ENCODE data around the gene CHGA.
A peak's percentile ranks its signal among the peaks of the same experiment; 100 is the strongest.

CHGA gene

DNA sequence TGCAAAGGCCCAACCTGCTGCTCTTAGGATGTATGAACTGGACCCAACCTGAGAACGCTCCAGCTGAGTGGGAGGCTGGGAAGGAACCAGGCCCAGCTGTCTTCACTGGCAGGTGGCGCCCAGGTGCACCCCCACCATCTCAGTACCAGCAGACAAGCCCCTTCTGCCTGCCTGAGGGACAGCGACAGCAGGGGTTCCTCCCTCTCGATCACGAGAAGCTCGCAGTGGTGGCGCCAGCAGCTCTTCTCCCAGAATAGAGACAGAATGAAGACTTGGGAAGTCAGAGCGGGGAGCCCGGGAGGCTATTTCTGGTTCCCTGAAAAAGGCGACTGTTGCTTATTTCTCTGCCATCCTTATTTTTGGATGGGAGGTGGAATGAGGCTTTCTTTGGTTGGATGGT is 46.5 kb downstream of the CHGA start:
- no peaks in the 10 kb centered on the region for H3K27me3 Mint-ChIP-seq
- H3K36me3 Mint-ChIP-seq (ENCODE audit: insufficient read depth): peaks cover 3% of the 10 kb centered on the region
- peaks cover 9 to 11% of the 10 kb centered on the region in 2 donors for H3K4me1 Mint-ChIP-seq (ENCODE audit: low read depth in 2 of 2)
- H3K27ac Mint-ChIP-seq: no peak overlapping the region
- DNase-seq (no peak), ATAC-seq (replicated peaks) (no peak)
- H3K9me3 Mint-ChIP-seq: peaks cover 0 to 6% of the 10 kb centered on the region in 2 donors
- H3K4me3 Mint-ChIP-seq: no peak overlapping the region

DNA sequence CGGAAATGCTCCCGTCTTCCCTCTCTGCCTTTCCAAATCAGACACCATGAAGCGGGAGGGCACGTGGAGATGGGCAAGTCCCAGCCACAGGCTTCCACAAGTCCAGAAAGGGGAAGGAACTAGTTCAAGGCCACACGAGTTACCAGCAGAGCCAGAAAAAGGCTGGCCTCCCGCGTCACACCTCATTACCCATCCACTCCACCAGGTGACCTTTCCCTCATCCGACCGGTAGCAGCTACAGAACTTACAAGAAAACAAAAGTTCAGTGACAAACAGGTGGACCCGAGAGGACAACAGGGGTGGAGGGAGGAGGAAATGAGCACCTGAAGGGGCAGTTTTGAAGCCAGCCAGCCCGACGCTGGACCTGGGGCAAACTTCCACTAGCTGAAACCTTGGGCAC is 46.9 kb downstream of the CHGA start:
- no peak overlapping the region for H3K27ac Mint-ChIP-seq
- H3K36me3 Mint-ChIP-seq (ENCODE audit: insufficient read depth): peaks cover 3% of the 10 kb centered on the region
- H3K4me3 Mint-ChIP-seq: no peak overlapping the region
- ATAC-seq (replicated peaks) (no peak), DNase-seq (no peak)
- H3K27me3 Mint-ChIP-seq: no peaks in the 10 kb centered on the region
- H3K4me1 Mint-ChIP-seq (ENCODE audit: low read depth in 2 of 2): peaks cover 8 to 11% of the 10 kb centered on the region in 2 donors
- H3K9me3 Mint-ChIP-seq: peaks cover 0 to 6% of the 10 kb centered on the region in 2 donors

DNA sequence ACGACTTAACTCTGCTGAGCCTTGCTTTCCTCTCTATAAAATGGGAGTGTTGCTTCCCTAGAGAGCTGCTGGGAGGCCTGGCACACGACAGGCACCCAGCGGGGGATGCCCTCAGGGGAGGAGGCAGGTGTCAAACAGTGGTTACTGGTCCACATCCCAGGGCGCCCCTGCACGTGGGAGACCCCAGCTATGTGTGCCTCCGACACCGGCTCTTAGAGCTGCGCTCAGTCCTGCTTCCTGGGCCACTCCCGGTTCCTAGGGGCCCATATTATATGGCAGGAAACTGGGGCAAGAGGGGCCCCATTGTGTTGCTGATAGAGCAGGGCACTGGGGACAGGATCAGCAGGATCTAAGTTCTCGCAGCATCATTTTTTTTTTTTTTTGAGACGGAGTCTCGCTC is 47.3 kb downstream of the CHGA start:
- Mint-ChIP-seq H3K27me3 (no peaks in the 10 kb centered on the region), H3K9me3 (peaks cover 0 to 6% of the 10 kb centered on the region in 2 donors), H3K4me1 (ENCODE audit: low read depth in 2 of 2) (peaks cover 4 to 9% of the 10 kb centered on the region in 2 donors), H3K4me3 (no peak overlapping the region), H3K27ac (no peak overlapping the region), H3K36me3 (ENCODE audit: insufficient read depth) (peaks cover 3% of the 10 kb centered on the region)
- no peak for DNase-seq
- ATAC-seq (replicated peaks): no peak

DNA sequence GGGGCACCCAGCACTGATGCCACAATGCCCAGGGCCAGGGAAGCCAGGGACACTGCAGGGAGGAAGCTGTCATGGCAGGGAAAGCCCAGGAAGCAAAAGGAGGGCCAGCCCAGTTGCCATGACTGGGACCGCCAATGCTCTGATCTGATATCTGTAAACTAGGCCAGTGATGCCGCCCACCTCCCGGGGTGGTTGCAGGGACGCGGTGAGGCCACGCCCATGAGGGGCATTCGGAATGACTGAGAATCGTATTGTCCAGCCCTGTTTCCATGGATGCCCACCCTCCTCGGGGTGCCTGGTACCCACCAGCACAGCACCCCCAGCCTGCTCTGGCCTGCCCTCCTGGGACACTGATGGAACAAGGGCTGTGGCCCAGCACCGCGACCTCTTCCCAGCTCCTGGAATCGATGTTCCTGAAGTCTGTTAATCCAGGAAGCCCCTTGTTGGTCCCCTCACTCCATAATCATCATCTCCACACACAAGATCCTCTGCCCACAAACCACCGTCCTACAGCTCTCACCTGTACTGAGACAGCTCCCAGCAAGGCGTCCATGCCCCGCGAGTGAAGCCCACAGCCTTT is 48.7 kb downstream of the CHGA start:
- Mint-ChIP-seq H3K27ac (peak overlapping the region in 1 of 2 donors; percentile 36), H3K9me3 (peaks cover 0 to 13% of the 10 kb centered on the region in 2 donors), H3K36me3 (ENCODE audit: insufficient read depth) (peaks cover 3% of the 10 kb centered on the region)

DNA sequence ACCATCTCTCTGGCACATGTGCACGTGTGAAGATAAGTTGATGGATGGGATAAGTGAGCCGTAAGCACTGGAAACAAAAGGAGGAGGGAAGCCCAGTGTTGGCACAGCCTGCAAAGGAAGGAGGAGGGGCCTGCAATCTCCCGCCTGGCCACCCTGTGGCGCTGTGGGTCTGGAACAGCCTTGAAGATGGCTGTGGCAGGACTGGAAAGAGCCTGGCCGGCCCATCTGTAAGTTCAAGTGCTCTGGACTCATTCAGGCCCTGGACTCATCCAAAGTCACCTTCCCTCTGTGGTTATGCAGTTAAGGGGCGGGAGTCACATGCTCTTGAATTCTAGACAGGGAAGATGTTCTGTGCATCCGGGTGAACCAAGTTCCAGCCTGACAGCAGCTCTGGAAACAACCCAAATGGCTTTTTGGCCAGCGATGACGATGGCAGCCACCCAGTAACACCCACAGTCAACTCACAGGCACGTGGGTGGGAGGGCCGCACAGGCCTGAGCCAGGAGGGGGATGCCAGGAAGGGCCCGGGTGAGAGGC is 50.4 kb downstream of the CHGA start:
- H3K9me3 Mint-ChIP-seq: peaks cover 3 to 12% of the 10 kb centered on the region in 2 donors
- peaks cover 5% of the 10 kb centered on the region for H3K36me3 Mint-ChIP-seq (ENCODE audit: insufficient read depth)
- no peak for DNase-seq
- no peaks in the 10 kb centered on the region for H3K27me3 Mint-ChIP-seq
- no peak for ATAC-seq (replicated peaks)
- H3K27ac Mint-ChIP-seq: no peak overlapping the region
- no peak overlapping the region for H3K4me3 Mint-ChIP-seq
- H3K4me1 Mint-ChIP-seq (ENCODE audit: low read depth in 2 of 2): peaks cover 0 to 8% of the 10 kb centered on the region in 2 donors

More for the DNA sequence above, 48.7 kb downstream of the CHGA start:
- no peak overlapping the region for H3K4me3 Mint-ChIP-seq
- DNase-seq: no peak
- no peaks in the 10 kb centered on the region for H3K27me3 Mint-ChIP-seq
- peaks cover 0 to 8% of the 10 kb centered on the region in 2 donors for H3K4me1 Mint-ChIP-seq (ENCODE audit: low read depth in 2 of 2)
- ATAC-seq (replicated peaks): no peak

DNA sequence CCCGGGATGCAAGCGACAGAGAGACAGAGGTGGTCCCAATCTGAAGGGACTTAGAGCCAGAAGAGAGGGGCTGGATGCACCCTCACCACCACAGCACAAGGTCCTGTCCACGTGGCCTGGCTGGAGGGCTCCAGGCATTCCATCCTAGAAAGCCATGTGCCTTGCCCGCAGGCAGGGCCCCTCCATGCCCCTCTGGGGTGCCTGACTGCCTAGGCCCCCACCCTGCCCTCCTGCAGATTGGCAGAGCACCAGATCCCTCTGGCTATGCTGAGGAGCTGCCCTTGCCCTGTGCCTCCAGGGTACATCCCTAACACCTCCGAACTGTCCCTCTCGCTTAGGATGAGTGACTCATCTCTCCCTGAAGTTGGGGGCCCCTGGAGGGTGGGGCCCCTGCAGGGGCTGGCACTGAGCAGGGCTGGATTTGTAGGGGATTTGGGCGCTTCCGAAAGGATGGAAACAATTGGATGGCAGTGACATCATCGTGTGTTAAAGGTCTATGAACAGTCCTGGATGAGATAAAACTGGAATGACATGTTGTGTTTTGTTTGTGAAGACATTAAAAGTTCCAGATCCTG is 50.9 kb downstream of the CHGA start:
- Mint-ChIP-seq H3K36me3 (ENCODE audit: insufficient read depth) (peaks cover 8% of the 10 kb centered on the region), H3K27ac (peak overlapping the region in 1 of 2 donors; percentile 78), H3K9me3 (peaks cover 3 to 12% of the 10 kb centered on the region in 2 donors), H3K4me1 (ENCODE audit: low read depth in 2 of 2) (peaks cover 0 to 8% of the 10 kb centered on the region in 2 donors), H3K4me3 (no peak overlapping the region), H3K27me3 (no peaks in the 10 kb centered on the region)
- ATAC-seq (replicated peaks): no peak
- no peak for DNase-seq

DNA sequence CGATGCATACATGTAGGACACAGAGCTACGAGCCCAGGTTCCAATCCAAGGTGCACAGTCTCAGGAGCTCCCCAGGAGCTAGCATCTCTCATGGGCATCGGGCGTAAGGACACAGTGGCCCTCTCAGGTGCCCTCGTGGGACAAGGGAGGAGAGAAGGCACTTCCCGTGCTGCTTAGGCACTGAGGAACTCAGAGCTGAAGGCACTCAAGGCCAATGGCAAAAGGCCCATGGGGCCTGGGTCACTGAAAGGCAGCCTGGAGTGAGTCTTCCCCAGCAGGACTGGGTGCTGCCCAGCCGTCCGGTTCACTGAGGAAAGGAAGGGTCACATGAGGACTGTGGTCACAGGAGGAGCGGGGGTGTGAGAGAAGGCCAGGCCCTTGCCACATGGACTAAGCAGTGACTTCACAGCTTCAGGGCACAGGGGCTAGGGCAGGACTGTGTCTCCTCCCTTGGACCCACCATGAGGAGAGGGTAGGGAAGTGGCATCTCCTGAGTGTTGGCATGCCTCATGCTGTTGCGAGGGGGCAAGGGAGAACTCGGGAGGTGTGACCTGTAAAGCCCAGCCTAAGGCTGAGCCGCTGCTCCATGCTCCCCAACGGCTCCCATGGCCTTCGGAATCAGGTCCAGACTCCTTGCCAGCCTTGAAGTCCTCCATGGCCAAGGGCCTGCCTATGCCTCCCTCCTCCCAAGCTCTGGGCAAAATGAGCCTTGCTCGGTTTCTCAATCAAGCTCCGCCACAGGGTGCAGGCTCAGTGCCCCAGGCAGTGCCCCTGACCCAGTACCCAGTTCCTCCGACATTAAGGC is 51.8 kb downstream of the CHGA start:
- Mint-ChIP-seq H3K27ac (peak overlapping the region in 1 of 2 donors; percentile 78), H3K9me3 (peaks cover 5 to 12% of the 10 kb centered on the region in 2 donors), H3K36me3 (ENCODE audit: insufficient read depth) (peaks cover 8% of the 10 kb centered on the region), H3K4me1 (ENCODE audit: low read depth in 2 of 2) (peaks cover 0 to 8% of the 10 kb centered on the region in 2 donors), H3K27me3 (no peaks in the 10 kb centered on the region), H3K4me3 (no peak overlapping the region)
- ATAC-seq (replicated peaks) (no peak), DNase-seq (no peak)

DNA sequence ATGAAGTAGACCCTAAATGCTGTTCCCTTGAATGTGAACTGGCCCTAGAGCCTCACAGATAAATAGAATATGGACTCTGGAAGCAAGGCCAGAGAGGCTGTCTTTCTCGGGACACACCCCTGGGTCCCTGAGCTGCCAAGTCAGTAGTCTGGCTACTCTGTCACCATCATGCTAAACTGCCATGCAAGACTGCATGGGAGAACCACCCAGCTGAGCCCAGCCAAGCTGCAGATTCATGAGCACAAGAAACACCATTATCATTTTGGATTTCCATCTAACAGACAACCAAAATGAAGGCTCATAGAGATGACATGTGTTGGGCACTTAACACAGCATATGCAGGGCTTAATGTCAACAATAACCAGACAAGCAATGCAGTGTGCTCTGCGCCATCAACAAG is 53.3 kb downstream of the CHGA start:
- peaks cover 5% of the 10 kb centered on the region for H3K36me3 Mint-ChIP-seq (ENCODE audit: insufficient read depth)
- H3K4me3 Mint-ChIP-seq: no peak overlapping the region
- H3K27me3 Mint-ChIP-seq: no peaks in the 10 kb centered on the region
- H3K27ac Mint-ChIP-seq: no peak overlapping the region
- DNase-seq: no peak
- ATAC-seq (replicated peaks): no peak
- peaks cover 5 to 16% of the 10 kb centered on the region in 2 donors for H3K9me3 Mint-ChIP-seq
- H3K4me1 Mint-ChIP-seq (ENCODE audit: low read depth in 2 of 2): peaks cover 3 to 5% of the 10 kb centered on the region in 2 donors

DNA sequence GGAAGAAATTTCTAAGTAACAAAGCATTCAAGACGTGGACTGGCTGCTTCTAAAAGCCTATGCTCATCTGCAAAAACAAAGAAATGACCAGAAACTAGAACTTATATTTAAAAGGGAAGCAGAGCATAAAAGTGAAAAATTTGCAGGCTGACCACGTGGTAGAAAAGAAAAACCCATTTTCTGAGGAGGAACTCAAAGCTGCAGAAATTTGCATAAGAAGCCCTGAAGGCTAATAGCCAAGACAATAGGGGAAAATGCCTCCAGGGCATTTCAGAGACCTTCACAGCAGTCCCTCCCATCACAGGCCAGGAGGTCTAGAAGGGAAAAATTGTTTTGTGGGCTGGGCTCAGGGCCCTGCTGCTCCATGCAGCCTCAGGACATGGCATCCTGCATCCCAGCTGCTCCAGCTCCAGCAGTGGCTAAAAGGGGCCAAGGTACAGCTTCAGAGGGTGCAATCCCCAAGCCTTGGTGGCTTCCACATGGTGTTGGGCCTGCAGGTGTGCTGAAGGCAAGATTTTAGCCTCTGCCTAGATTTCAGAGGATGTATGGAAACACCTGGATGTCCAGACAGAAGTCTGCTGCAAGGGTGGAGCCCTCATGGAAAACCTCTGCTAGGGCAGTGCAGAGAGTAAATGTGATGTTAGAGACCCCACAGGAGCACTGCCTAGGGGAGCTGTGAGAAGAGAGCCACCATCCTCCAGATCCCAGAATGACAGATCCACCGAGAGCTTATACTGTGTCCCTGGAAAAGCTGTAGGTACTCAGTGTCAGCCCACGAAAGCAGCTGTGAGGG is 55.5 kb downstream of the CHGA start:
- Mint-ChIP-seq H3K36me3 (ENCODE audit: insufficient read depth) (peaks cover 10% of the 10 kb centered on the region), H3K27ac (no peak overlapping the region)
- DNase-seq: no peak

DNA sequence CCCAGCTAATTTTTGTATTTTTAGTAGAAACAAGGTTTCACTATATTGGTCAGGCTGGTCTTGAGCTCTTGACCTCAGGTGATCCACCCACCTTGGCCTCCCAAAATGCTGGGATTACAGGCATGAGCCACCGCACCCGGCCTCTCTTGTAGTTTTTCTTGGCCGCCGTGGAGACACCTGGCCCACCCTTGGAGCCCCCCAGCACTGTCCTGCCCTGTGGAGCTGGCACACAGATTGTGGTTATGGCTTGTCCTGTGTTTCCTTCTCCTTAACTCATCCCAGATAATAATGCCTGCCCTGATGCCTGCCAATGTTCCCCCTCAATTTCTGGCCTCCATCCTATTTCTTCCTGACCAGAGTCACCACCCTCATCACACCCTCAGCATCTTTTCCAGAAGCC is 57.9 kb downstream of the CHGA start:
- Mint-ChIP-seq H3K27ac (peak overlapping the region in 1 of 2 donors; percentile 56), H3K9me3 (peaks cover 8 to 20% of the 10 kb centered on the region in 2 donors), H3K36me3 (ENCODE audit: insufficient read depth) (peaks cover 15% of the 10 kb centered on the region), H3K4me1 (ENCODE audit: low read depth in 2 of 2) (peaks cover 8 to 17% of the 10 kb centered on the region in 2 donors), H3K4me3 (no peak overlapping the region), H3K27me3 (no peaks in the 10 kb centered on the region)
- DNase-seq (no peak), ATAC-seq (replicated peaks) (no peak)

More for the DNA sequence above, 55.5 kb downstream of the CHGA start:
- peaks cover 8 to 10% of the 10 kb centered on the region in 2 donors for H3K4me1 Mint-ChIP-seq (ENCODE audit: low read depth in 2 of 2)
- peaks cover 8 to 22% of the 10 kb centered on the region in 2 donors for H3K9me3 Mint-ChIP-seq
- H3K27me3 Mint-ChIP-seq: no peaks in the 10 kb centered on the region
- ATAC-seq (replicated peaks): no peak
- no peak overlapping the region for H3K4me3 Mint-ChIP-seq

DNA sequence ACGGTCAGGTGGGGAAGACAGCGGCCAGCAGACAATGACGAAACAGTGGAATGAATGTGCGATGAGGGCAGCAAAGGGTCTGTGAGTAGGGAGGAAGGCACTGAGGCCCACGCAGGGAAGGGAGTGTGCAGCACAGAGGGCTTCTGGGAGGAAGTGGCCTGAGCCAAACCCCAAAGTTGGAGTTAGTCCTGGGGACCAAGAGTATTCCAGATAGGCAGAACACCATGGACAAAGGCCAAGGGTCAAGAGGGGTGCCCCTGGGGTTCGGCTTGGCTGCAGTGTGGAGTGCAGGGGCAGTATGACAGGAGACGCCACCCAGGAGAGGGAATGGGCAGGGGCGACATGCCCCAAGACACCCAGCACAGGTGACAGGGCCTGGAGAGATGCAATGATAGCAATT is 58.8 kb downstream of the CHGA start:
- Mint-ChIP-seq H3K27ac (no peak overlapping the region), H3K36me3 (ENCODE audit: insufficient read depth) (peaks cover 15% of the 10 kb centered on the region), H3K4me3 (no peak overlapping the region), H3K9me3 (peaks cover 8 to 15% of the 10 kb centered on the region in 2 donors), H3K4me1 (ENCODE audit: low read depth in 2 of 2) (peaks cover 8 to 21% of the 10 kb centered on the region in 2 donors), H3K27me3 (no peaks in the 10 kb centered on the region)
- DNase-seq: no peak
- ATAC-seq (replicated peaks): no peak

DNA sequence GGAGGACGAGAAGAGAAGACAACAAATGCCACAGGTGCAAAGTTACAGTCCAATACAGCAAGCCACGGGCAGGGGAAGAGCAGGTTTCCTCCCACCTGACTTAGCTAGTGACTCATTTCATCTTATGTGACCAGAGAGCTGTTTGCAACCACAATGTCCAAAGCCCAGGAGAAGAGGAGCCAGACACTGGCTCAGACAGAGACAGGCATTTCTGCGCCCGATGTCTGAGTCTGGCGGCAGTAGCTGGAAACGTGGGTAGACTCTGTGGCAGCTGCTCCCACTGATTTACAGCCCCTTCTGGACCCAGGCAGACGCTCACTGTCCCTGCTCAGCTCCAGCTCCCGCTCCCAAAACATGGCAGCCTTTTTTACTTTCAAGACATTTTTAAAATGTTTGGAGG is 60.0 kb downstream of the CHGA start:
- DNase-seq (no peak), ATAC-seq (replicated peaks) (no peak)
- peaks cover 13% of the 10 kb centered on the region for H3K36me3 Mint-ChIP-seq (ENCODE audit: insufficient read depth)
- peaks cover 10 to 21% of the 10 kb centered on the region in 2 donors for H3K4me1 Mint-ChIP-seq (ENCODE audit: low read depth in 2 of 2)
- H3K9me3 Mint-ChIP-seq: peaks cover 5 to 9% of the 10 kb centered on the region in 2 donors
- no peak overlapping the region for H3K4me3 Mint-ChIP-seq
- no peaks in the 10 kb centered on the region for H3K27me3 Mint-ChIP-seq
- peak overlapping the region in 1 of 2 donors; percentile 36 for H3K27ac Mint-ChIP-seq

Measured in effector memory CD8-positive, alpha-beta T cell (primary cell).